Caco-2 (cell line): ENCODE measurements around the gene TUBB4B. TPM values are rescaled to one million over a fixed set of nuclear protein-coding genes. Genes with fewer than 3 reads are reported as not detected.

Source experiments
- BruUV-seq: library from RNA; stranded (reverse); fragments of 400-500 nt; replicated peaks from 2 replicates; lab custom pipeline; 2021; lab: Mats Ljungman, UMichigan
- CTCF ChIA-PET: fragments of 300-600 bp; sonication (Branson Sonifier 250); formaldehyde crosslinking; loops from one replicate; lab custom pipeline; 2022; ENCODE audit warnings: antibody characterized with exemption; lab: Charles Lee
- POLR2A ChIA-PET: fragments of 300-600 bp; sonication (Branson Sonifier 250); formaldehyde crosslinking; loops from one replicate; lab custom pipeline; 2022; ENCODE audit warnings: antibody characterized with exemption; lab: Charles Lee
- DNase-seq, 2 experiments: peaks; one replicate each; pipeline versions ENCODE4 v3.0.0 to v3.0.0-alpha.2; 2020 to 2022
- H3K27me3 ChIP-seq: replicated peaks from 2 replicates; pipeline ENCODE4 v1.6.0; 2011; ENCODE audit warnings: low read length; ENCODE audit not compliant: control insufficient read depth, insufficient read depth
- H3K36me3 ChIP-seq: 2 replicates; pipeline ENCODE4 v1.5.1; 2011; ENCODE audit warnings: low read length; ENCODE audit not compliant: control insufficient read depth, insufficient read depth
- H3K4me1 ChIP-seq: fragments of 250-450 bp; sonication (Bioruptor Pico); 2 replicates; pipeline ENCODE4 v1.5.1; 2020; ENCODE audit warnings: mild to moderate bottlenecking
- H3K4me3 ChIP-seq: 2 replicates; pipeline ENCODE4 v1.5.1; 2011; ENCODE audit warnings: low read depth, mild to moderate bottlenecking, control low read depth, low read length
- H3K9me3 ChIP-seq: fragments of 250-450 bp; sonication (Bioruptor Pico); 2 replicates; pipeline ENCODE4 v1.5.1; 2020; ENCODE audit warnings: mild to moderate bottlenecking, moderate library complexity
- H3K27ac Mint-ChIP-seq: one replicate; pipeline ENCODE4 v1.8.0; 2022; ENCODE audit warnings: mixed read lengths; ENCODE audit not compliant: unreplicated experiment
- H3K27me3 Mint-ChIP-seq: one replicate; pipeline ENCODE4 v1.8.0; 2022; ENCODE audit warnings: mixed read lengths; ENCODE audit not compliant: insufficient read depth, unreplicated experiment
- H3K36me3 Mint-ChIP-seq: one replicate; pipeline ENCODE4 v1.8.0; 2022; ENCODE audit warnings: mild to moderate bottlenecking, mixed read lengths; ENCODE audit not compliant: insufficient read depth, unreplicated experiment
- H3K4me1 Mint-ChIP-seq: one replicate; pipeline ENCODE4 v1.8.0; 2022; ENCODE audit warnings: low read depth, mixed read lengths; ENCODE audit not compliant: unreplicated experiment
- H3K4me3 Mint-ChIP-seq: one replicate; pipeline ENCODE4 v1.8.0; 2022; ENCODE audit warnings: mild to moderate bottlenecking, moderate library complexity, mixed read lengths; ENCODE audit not compliant: unreplicated experiment
- H3K9me3 Mint-ChIP-seq: one replicate; pipeline ENCODE4 v1.8.0; 2022; ENCODE audit warnings: mixed read lengths; ENCODE audit not compliant: unreplicated experiment
- intact Hi-C: fragments of 100-400 bp; cut with micrococcal nuclease; formaldehyde crosslinking; loops from one replicate; pipeline ENCODE4 v1.10.0; 2022; ENCODE audit not compliant: unreplicated experiment
- total RNA-seq: library from RNA; stranded (reverse); gene quantifications from 2 replicates; pipeline ENCODE4 v1.2.3, GENCODE V29; 2022
- TF ChIP-seq, protein P1 (sequence below), 2 experiments: fragments of 200-600 bp in 1 of 2; IDR thresholded peaks; 1 replicate in 1 of 2; 2 replicates in 1 of 2; pipeline versions ENCODE4 v1.5.1 to v1.8.0; 2011 to 2022; ENCODE audit warnings: antibody characterized with exemption in 1 of 2, control low read depth in 1 of 2, inconsistent platforms in 1 of 2, low read depth in 1 of 2, low read length in 1 of 2, mild to moderate bottlenecking in 1 of 2, moderate library complexity in 1 of 2; ENCODE audit not compliant: insufficient read depth in 1 of 2, severe bottlenecking in 1 of 2, unreplicated experiment in 1 of 2

Gene TUBB4B
- total RNA-seq, 1 experiment from 2014 or later, result 487 TPM

GRCh38 chr9:137281345-137282116 is 40.4 kb downstream of the TUBB4B start:
- Mint-ChIP-seq H3K36me3 (peaks cover 13% of the 10 kb centered on the region), H3K27ac (no peak overlapping the region), H3K4me3 (no peak overlapping the region), H3K4me1 (no peaks in the 10 kb centered on the region), H3K27me3 (no peaks in the 10 kb centered on the region), H3K9me3 (no peaks in the 10 kb centered on the region)
- POLR2A ChIA-PET, result no interaction called here
- Histone ChIP-seq H3K4me3 (no peak overlapping the region), H3K4me1 (no peaks in the 10 kb centered on the region), H3K27me3 (no peaks in the 10 kb centered on the region), H3K9me3 (0 out of 2 replicates have a peak, but pooled peaks cover 6% of the 10 kb centered on the region), H3K36me3 (no peaks in the 10 kb centered on the region; the same call in 1 of the 2 replicates)
- intact Hi-C loops, result no loop called here
- TF ChIP-seq, protein P1, sequence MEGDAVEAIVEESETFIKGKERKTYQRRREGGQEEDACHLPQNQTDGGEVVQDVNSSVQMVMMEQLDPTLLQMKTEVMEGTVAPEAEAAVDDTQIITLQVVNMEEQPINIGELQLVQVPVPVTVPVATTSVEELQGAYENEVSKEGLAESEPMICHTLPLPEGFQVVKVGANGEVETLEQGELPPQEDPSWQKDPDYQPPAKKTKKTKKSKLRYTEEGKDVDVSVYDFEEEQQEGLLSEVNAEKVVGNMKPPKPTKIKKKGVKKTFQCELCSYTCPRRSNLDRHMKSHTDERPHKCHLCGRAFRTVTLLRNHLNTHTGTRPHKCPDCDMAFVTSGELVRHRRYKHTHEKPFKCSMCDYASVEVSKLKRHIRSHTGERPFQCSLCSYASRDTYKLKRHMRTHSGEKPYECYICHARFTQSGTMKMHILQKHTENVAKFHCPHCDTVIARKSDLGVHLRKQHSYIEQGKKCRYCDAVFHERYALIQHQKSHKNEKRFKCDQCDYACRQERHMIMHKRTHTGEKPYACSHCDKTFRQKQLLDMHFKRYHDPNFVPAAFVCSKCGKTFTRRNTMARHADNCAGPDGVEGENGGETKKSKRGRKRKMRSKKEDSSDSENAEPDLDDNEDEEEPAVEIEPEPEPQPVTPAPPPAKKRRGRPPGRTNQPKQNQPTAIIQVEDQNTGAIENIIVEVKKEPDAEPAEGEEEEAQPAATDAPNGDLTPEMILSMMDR (IDR thresholded peaks at IDR 0.05; ENCODE audit: insufficient read depth in 1 of 2, low read depth in 1 of 2, low read length in 1 of 2, severe bottlenecking in 1 of 2, unreplicated experiment in 1 of 2), result no peak
- BruUV-seq, result no TSS peak
- no peak for DNase-seq
- CTCF ChIA-PET, result no interaction called here

DNA sequence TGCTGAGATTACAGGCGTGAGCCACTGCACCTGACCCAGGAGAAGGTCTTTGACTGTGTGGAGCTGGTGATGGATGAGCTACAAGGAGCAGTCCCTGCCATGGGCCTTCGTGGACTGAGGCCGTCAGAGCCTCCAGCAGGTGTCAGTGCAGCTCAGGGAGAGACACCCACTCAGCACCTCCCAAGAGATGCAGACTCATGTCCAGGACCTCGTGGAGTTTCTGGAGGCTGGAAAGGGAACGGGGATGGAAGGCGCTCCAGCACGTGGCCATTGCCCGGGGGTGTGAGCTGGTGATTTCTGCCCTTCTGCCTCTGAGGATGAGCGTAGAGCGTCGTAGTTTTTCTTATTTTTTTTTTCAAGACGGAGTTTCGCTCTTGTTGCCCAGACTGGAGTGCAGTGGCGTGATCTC is 45.9 kb downstream of the TUBB4B start:
- H3K36me3 ChIP-seq, result no peaks in the 10 kb centered on the region
- no TSS peak for BruUV-seq
- no peak overlapping the region for H3K4me3 Mint-ChIP-seq
- no peaks in the 10 kb centered on the region for H3K4me1 ChIP-seq
- no peaks in the 10 kb centered on the region for H3K27me3 ChIP-seq
- TF ChIP-seq, protein P1 (IDR thresholded peaks at IDR 0.05; ENCODE audit: insufficient read depth in 1 of 2, low read depth in 1 of 2, low read length in 1 of 2, severe bottlenecking in 1 of 2, unreplicated experiment in 1 of 2), result peak; percentile 75 to 84
- H3K9me3 Mint-ChIP-seq, result no peaks in the 10 kb centered on the region
- no peak overlapping the region for H3K4me3 ChIP-seq
- ChIA-PET CTCF (interaction anchor here (0.5 to 1.6 kb wide), 21 partner anchors 12 to 265 kb away, joined by 3 to 15 read pairs (median 4); partner anchors contain the start of genes ENTPD8, EXD3, MAN1B1 and MRPL41), POLR2A (interaction anchor here (0.5 to 1.1 kb wide), 4 partner anchors 13 to 265 kb away, joined by 3 to 6 read pairs (median 3); partner anchors contain the start of genes MRPL41, NRARP and TUBB4B)
- intact Hi-C loops, result loop anchor here (1.0 to 2.0 kb wide), 2 partner anchors 120 to 158 kb away; no protein-coding TSS in a partner anchor
- peak overlapping the region; percentile 9 for H3K27ac Mint-ChIP-seq
- peak; percentile 83 to 89 for DNase-seq
- no peaks in the 10 kb centered on the region for H3K4me1 Mint-ChIP-seq
- peaks cover 8% of the 10 kb centered on the region for H3K36me3 Mint-ChIP-seq
- H3K9me3 ChIP-seq, result no peaks in the 10 kb centered on the region
- no peaks in the 10 kb centered on the region for H3K27me3 Mint-ChIP-seq

GRCh38 chr9:137293094-137293481 is 52.0 kb downstream of the TUBB4B start:
- Histone ChIP-seq H3K27me3 (no peaks in the 10 kb centered on the region), H3K4me1 (peaks cover 23% of the 10 kb centered on the region), H3K9me3 (no peaks in the 10 kb centered on the region), H3K4me3 (peak overlapping the region; percentile 39), H3K36me3 (no peaks in the 10 kb centered on the region)
- H3K36me3 Mint-ChIP-seq, result peaks cover 22% of the 10 kb centered on the region
- TF ChIP-seq, protein P1 (IDR thresholded peaks at IDR 0.05; ENCODE audit: insufficient read depth in 1 of 2, low read depth in 1 of 2, low read length in 1 of 2, severe bottlenecking in 1 of 2, unreplicated experiment in 1 of 2), result no peak
- H3K27me3 Mint-ChIP-seq, result no peaks in the 10 kb centered on the region
- H3K4me3 Mint-ChIP-seq, result peak overlapping the region; percentile 74
- intact Hi-C loops, result loop anchor here (5.0 to 10.0 kb wide), 2 partner anchors 51 to 242 kb away; partner anchors contain the start of gene TUBB4B
- ChIA-PET POLR2A (interaction anchor here (0.6 to 2.0 kb wide), 10 partner anchors 9 to 259 kb away, joined by 3 to 40 read pairs (median 6); partner anchors contain the start of genes ANAPC2, MRPL41, NRARP and SAPCD2), CTCF (interaction anchor here (0.6 to 2.1 kb wide), 6 partner anchors 9 to 216 kb away, joined by 3 to 18 read pairs (median 8); partner anchors contain the start of genes EXD3, NOXA1 and NRARP)
- DNase-seq, result no peak
- peak overlapping the region; percentile 98 for H3K27ac Mint-ChIP-seq
- BruUV-seq, result TSS peak; percentile 94
- peaks cover 7% of the 10 kb centered on the region for H3K4me1 Mint-ChIP-seq
- H3K9me3 Mint-ChIP-seq, result no peaks in the 10 kb centered on the region
